Fibroblast of skin of scalp (primary cell): ENCODE data around the gene CTU2.
A peak's percentile ranks its signal among the peaks of the same experiment; 100 is the strongest.

Experiments
- DNase-seq: peaks from one replicate; pipeline ENCODE4 v3.0.0-alpha.2; 2013

CTU2 gene

GRCh38 chr16:88714420-88715302, 8.4 kb downstream of the CTU2 start:
- DNase-seq = no peak

- no peak for DNase-seq
Measured at GRCh38 chr16:88715312-88716190, 9.2 kb downstream of the CTU2 start.

GRCh38 chr16:88716201-88716600, 9.9 kb downstream of the CTU2 start:
- DNase-seq = no peak

GRCh38 chr16:88716601-88717001, 10.3 kb downstream of the CTU2 start:
- no peak for DNase-seq

- DNase-seq = no peak
Measured at GRCh38 chr16:88718178-88718577, 11.9 kb downstream of the CTU2 start.

GRCh38 chr16:88719267-88719932, 13.1 kb downstream of the CTU2 start:
- DNase-seq = no peak

- DNase-seq = no peak
Measured at GRCh38 chr16:88719933-88720296, 13.6 kb downstream of the CTU2 start.

GRCh38 chr16:88720396-88720970, 14.2 kb downstream of the CTU2 start:
- no peak for DNase-seq

GRCh38 chr16:88721236-88721635, 14.9 kb downstream of the CTU2 start:
- DNase-seq = no peak

GRCh38 chr16:88721815-88722755, 15.8 kb downstream of the CTU2 start:
- DNase-seq = no peak

GRCh38 chr16:88722784-88723506, 16.6 kb downstream of the CTU2 start:
- no peak for DNase-seq

GRCh38 chr16:88723507-88723887, 17.2 kb downstream of the CTU2 start:
- no peak for DNase-seq

GRCh38 chr16:88723911-88724310, 17.6 kb downstream of the CTU2 start:
- no peak for DNase-seq

GRCh38 chr16:88724855-88725555, 18.7 kb downstream of the CTU2 start:
- DNase-seq = no peak

- no peak for DNase-seq
Measured at GRCh38 chr16:88725609-88726407, 19.5 kb downstream of the CTU2 start.

- DNase-seq = no peak
Measured at GRCh38 chr16:88726408-88726749, 20.1 kb downstream of the CTU2 start.

- no peak for DNase-seq
Measured at GRCh38 chr16:88726981-88727380, 20.7 kb downstream of the CTU2 start.

GRCh38 chr16:88727871-88728270, 21.6 kb downstream of the CTU2 start:
- DNase-seq = peak; percentile 68
